Testis (tissue), 3 donors: ENCODE measurements around the gene STK39. TPM values are rescaled to one million over a fixed set of nuclear protein-coding genes. Genes with fewer than 3 reads are reported as not detected.

Source experiments
- DNase-seq: peaks from one replicate; pipeline ENCODE4 v3.0.0-alpha.2; 2019
- H3K27ac ChIP-seq, 2 donors: fragments of 200-600 bp; sonication (generic); one replicate each; pipeline ENCODE4 v1.5.1; 2019
- H3K27me3 ChIP-seq: fragments of 200-600 bp; sonication (generic); one replicate; pipeline ENCODE4 v1.5.1; 2019
- H3K36me3 ChIP-seq: fragments of 200-600 bp; sonication (generic); one replicate; pipeline ENCODE4 v1.5.1; 2017; ENCODE audit warnings: low read depth; ENCODE audit errors: missing control alignments
- H3K4me1 ChIP-seq: fragments of 200-600 bp; sonication (generic); one replicate; pipeline ENCODE4 v1.5.1; 2019
- H3K4me3 ChIP-seq, 2 donors: fragments of 200-600 bp; sonication (generic); one replicate each; pipeline ENCODE4 v1.5.1; 2017 to 2019
- H3K9me3 ChIP-seq: fragments of 200-600 bp; sonication (generic); one replicate; pipeline ENCODE4 v1.5.1; 2017
- CTCF ChIP-seq, 3 experiments: fragments of 450-650 bp in 2 of 3; fragments of 200-600 bp in 1 of 3; sonication (generic) in 1 of 3; IDR thresholded peaks; one replicate each; pipeline ENCODE4 v1.5.1; 2016 to 2019; ENCODE audit warnings: antibody characterized with exemption in 3 of 3, mild to moderate bottlenecking in 2 of 3, moderate library complexity in 1 of 3
- POLR2A ChIP-seq: fragments of 450-650 bp; IDR thresholded peaks from one replicate; pipeline ENCODE4 v1.6.1; 2017; ENCODE audit warnings: antibody characterized with exemption, mild to moderate bottlenecking, moderate library complexity
- WGBS, 2 donors: methylation state at CpG; one replicate each; pipeline ENCODE4 v1.1.5; 2018; 5-methylcytosine and 5-hydroxymethylcytosine counted together
- intact Hi-C: fragments of 100-400 bp; cut with DNase I; formaldehyde crosslinking; loops from one replicate; pipeline ENCODE4 v1.15.1; 2023; ENCODE audit warnings: low total_unique reads
- polyA plus RNA-seq: library from polyadenylated mRNA; stranded (reverse); fragments of 350-450 nt; fragmentation: Illumina TruSeq; extraction: RNeasy Lipid Tissue Mini Kit (QIAGEN cat#74804); gene quantifications from one replicate; pipeline ENCODE4 v1.2.3, GENCODE V29; 2014; ENCODE audit warnings: low read depth, low replicate concordance; ENCODE audit not compliant: insufficient read depth
- total RNA-seq, 2 donors: library from RNA; depleted of rRNA; stranded (reverse); fragments of >200 nt; gene quantifications; one replicate each; pipeline ENCODE4 v1.2.3, GENCODE V29; 2016

The STK39 gene
- total and polyA plus RNA-seq, 3 donors from 2014 or later = 26.4 to 70.7 (median 41.8) TPM

GRCh38 chr2:168233166-168233565 is 14.2 kb downstream of the STK39 start:
- no peak for DNase-seq
- H3K9me3 ChIP-seq = no peaks in the 10 kb centered on the region
- intact Hi-C loops = no loop called here
- no peaks in the 10 kb centered on the region for H3K36me3 ChIP-seq
- H3K27me3 ChIP-seq = no peaks in the 10 kb centered on the region
- peaks cover 3% of the 10 kb centered on the region for H3K4me1 ChIP-seq
- no peak overlapping the region for H3K4me3 ChIP-seq
- 33 to 39% methylated on average over 2 of the region's 2 CpGs for WGBS, 2 donors
- H3K27ac ChIP-seq = no peak overlapping the region
- TF ChIP-seq POLR2A = no peak
- no peak for TF ChIP-seq CTCF (IDR thresholded peaks at IDR 0.05)

GRCh38 chr2:168231609-168232241 is 15.7 kb downstream of the STK39 start:
- no peak overlapping the region for H3K4me3 ChIP-seq
- H3K27me3 ChIP-seq = no peaks in the 10 kb centered on the region
- peaks cover 3% of the 10 kb centered on the region for H3K4me1 ChIP-seq
- no peaks in the 10 kb centered on the region for H3K36me3 ChIP-seq
- H3K9me3 ChIP-seq = no peaks in the 10 kb centered on the region
- WGBS, 2 donors = 57 to 76% methylated on average over 7 of the region's 7 CpGs
- peak; percentile 61 for DNase-seq
- no peak for TF ChIP-seq CTCF (IDR thresholded peaks at IDR 0.05)
- TF ChIP-seq POLR2A = no peak
- H3K27ac ChIP-seq = no peak overlapping the region
- intact Hi-C loops = no loop called here

- no peaks in the 10 kb centered on the region for H3K27me3 ChIP-seq
- no peak overlapping the region for H3K4me3 ChIP-seq
- H3K9me3 ChIP-seq = no peaks in the 10 kb centered on the region
- no peaks in the 10 kb centered on the region for H3K36me3 ChIP-seq
- TF ChIP-seq POLR2A = no peak
- TF ChIP-seq CTCF (IDR thresholded peaks at IDR 0.05) = no peak
- intact Hi-C loops = no loop called here
- WGBS, 2 donors = 78 to 93% methylated on average over 2 to 5 of the region's 5 CpGs
- H3K4me1 ChIP-seq = peaks cover 3% of the 10 kb centered on the region
- DNase-seq = no peak
- H3K27ac ChIP-seq = no peak overlapping the region
Measured at GRCh38 chr2:168230389-168230788, 17.0 kb downstream of the STK39 start.

GRCh38 chr2:168224346-168224745 is 23.0 kb downstream of the STK39 start:
- 93% methylated on average over 2 of the region's 2 CpGs for WGBS, 2 donors
- no peak overlapping the region for H3K27ac ChIP-seq
- H3K36me3 ChIP-seq = no peaks in the 10 kb centered on the region
- no peak overlapping the region for H3K4me3 ChIP-seq
- intact Hi-C loops = no loop called here
- H3K9me3 ChIP-seq = no peaks in the 10 kb centered on the region
- no peak for DNase-seq
- TF ChIP-seq POLR2A = no peak
- no peak for TF ChIP-seq CTCF (IDR thresholded peaks at IDR 0.05)
- H3K4me1 ChIP-seq = no peaks in the 10 kb centered on the region
- no peaks in the 10 kb centered on the region for H3K27me3 ChIP-seq

- H3K27ac ChIP-seq = no peak overlapping the region
- H3K36me3 ChIP-seq = no peaks in the 10 kb centered on the region
- no peaks in the 10 kb centered on the region for H3K9me3 ChIP-seq
- H3K27me3 ChIP-seq = no peaks in the 10 kb centered on the region
- no peak for DNase-seq
- H3K4me3 ChIP-seq = no peak overlapping the region
- 77 to 85% methylated on average over 3 of the region's 3 CpGs for WGBS, 2 donors
- intact Hi-C loops = no loop called here
- TF ChIP-seq CTCF (IDR thresholded peaks at IDR 0.05) = no peak
- TF ChIP-seq POLR2A = no peak
- no peaks in the 10 kb centered on the region for H3K4me1 ChIP-seq
Measured at GRCh38 chr2:168222088-168222487, 25.3 kb downstream of the STK39 start.
